GM10266 (cell line): Measurements from ENCODE around the gene F5.
"Not testable (repeated sequence)": the region's sequence is repeated elsewhere in the genome, so short reads cannot be mapped to it uniquely, and the experiment has no call there.

Source experiments
- DNase-seq: peaks from one replicate; pipeline ENCODE4 v3.0.0; 2012; ENCODE audit errors: extremely low spot score
- TF ChIP-seq, protein P1 (sequence below): IDR thresholded peaks from 2 replicates; pipeline ENCODE4 v1.5.1; 2012; ENCODE audit warnings: mild to moderate bottlenecking, low read depth; ENCODE audit not compliant: control insufficient read depth, insufficient read depth; ENCODE audit errors: missing control alignments

F5 gene

DNA sequence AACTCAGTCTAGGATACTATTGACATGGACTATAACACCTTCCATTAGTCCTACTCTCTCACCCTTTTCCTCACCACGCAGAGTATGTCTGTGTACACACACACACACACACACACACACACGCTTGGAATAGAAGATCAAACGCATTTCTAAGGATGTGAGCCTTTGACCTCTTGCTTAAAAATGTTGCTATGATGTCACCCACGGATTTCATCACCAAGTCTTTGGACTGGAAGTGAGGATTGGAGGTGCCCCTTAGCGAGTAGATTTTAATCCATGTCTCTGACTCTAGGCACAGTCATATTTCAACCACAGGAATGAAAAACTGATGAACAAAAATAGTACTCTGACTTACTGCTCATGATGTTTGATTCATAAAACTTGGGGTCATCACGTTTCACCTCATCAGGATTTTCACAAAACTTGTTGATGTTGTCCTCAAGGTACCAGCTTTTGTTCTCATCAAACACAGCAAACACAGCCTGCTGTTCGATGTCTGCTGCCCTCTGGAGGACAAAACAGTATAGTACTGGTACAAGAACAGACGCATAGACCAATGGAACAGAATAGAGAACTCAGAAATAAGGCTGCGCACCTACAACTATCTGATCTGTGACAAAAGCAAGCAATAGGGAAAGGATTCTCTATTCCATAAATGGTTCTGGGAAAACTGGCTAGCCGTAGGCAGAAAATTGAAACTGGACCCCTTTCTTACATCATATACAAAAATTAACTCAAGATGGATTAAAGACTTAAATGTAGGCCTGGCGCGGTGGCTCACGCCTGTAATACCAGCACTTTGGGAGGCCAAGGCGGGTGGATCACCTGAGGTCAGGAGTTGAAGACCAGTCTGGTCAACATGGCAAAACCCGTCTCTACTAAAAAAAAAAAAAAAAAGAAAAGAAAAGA, 39.9 kb downstream of the F5 start:
- TF ChIP-seq, protein P1, sequence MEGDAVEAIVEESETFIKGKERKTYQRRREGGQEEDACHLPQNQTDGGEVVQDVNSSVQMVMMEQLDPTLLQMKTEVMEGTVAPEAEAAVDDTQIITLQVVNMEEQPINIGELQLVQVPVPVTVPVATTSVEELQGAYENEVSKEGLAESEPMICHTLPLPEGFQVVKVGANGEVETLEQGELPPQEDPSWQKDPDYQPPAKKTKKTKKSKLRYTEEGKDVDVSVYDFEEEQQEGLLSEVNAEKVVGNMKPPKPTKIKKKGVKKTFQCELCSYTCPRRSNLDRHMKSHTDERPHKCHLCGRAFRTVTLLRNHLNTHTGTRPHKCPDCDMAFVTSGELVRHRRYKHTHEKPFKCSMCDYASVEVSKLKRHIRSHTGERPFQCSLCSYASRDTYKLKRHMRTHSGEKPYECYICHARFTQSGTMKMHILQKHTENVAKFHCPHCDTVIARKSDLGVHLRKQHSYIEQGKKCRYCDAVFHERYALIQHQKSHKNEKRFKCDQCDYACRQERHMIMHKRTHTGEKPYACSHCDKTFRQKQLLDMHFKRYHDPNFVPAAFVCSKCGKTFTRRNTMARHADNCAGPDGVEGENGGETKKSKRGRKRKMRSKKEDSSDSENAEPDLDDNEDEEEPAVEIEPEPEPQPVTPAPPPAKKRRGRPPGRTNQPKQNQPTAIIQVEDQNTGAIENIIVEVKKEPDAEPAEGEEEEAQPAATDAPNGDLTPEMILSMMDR = peak; percentile 74
- peak; percentile 15 for DNase-seq

DNA sequence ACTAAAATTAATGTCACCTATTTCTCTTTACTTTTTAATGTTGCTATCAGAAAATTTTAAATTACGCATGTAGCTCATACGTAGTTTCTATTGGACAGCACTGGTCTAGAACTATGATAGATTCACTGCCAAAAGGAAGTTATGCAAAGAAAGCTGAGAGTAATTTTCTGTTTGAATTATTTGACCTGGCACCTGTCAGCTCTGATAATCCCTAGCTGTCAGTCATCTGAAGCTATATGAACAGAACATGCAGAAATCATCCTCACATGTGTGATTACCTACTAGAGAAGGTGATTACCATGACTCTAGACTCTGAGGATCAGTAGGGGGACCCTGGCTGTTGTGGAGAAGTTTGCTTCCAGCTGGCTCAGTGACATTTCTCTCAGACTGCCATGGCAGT, 40.8 kb downstream of the F5 start:
- TF ChIP-seq, protein P1 = no peak
- no peak for DNase-seq

DNA sequence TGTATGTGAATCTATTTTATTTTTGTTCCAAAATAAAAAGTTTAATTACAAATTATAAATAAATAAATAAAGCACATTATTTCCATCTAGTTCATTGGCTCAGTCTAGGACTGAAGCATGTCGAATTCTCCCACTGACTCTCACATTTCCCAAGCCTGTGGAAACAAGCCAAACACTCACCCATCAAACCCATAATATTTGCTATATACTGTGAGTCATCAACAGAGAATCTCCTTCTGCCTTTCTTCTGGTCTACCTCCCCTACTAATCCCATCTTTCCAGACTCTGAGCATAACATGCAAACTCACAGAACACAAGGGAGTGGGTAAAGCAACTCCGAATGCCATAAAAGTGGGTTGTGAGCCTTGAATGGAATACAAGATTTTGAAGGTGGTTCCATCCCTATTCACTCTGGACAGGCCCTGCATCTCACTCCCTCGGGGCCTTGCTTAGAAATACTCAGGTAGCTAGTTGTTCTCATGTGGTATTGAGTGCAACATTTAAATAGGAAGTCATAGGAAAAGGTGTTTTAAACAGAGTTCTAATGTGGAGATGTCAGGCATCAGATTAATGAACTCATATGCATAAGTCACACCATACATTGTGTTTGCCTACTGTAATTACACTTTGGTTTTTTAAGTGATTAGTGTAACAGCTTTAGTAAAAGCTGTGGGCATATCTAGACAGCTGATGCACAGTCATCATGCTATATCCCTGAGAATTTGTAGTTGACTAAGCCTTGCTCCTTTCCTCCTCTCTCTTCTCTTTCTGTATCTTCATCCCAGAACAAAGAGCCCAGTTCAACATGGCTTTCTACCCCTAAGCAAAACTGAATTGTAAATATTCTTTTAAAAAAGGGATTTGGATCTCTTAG, 47.0 kb downstream of the F5 start:
- TF ChIP-seq, protein P1 = no peak
- no peak for DNase-seq

DNA sequence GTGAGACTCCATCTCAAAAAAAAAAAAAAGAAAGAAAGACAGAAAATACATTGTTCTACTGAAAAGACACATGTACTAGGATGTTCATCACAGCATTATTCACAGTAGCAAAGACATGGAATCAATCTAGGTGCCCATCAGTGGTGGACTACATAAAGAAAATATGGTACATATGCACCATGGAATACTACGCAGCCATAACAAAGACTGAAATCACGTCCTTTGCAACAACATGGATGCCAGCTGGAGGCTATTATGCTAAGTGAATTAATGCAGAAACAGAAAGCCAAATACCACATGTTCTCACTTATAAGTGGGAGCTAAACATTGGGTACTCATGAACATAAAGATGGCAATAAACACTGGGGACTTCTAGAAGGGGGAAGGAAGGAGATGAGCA, 51.6 kb downstream of the F5 start:
- no peak for DNase-seq
- TF ChIP-seq, protein P1 = no peak

DNA sequence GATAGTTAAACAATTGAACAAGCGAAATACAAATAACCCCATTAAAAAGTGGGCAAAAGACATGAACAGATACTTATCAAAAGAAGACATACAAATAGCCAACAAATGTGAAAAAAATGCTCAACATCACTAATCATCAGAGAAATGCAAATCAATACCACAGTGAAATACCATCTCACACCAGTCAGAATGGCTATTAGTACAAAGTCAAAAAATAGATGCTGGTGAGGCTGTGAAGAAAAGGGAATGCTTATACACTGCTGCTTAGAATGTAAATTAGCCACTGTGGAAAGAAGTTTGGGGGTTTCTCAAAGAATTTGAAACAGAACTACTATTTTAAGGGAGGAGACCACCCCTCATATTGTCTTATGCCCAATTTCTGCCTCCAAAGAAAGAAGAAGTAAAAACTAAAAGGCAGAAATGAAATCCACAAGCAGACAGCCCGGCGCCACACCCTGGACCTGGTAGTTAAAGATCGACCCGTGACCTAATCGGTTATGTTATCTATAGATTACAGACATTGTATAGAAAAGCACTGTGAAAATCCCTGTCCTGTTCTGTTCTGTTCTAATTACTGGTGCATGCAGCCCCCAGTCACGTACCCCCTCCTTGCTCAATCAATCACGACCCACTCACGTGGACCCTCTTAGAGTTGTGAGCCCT, 52.6 kb downstream of the F5 start:
- not testable (repeated sequence) for DNase-seq

DNA sequence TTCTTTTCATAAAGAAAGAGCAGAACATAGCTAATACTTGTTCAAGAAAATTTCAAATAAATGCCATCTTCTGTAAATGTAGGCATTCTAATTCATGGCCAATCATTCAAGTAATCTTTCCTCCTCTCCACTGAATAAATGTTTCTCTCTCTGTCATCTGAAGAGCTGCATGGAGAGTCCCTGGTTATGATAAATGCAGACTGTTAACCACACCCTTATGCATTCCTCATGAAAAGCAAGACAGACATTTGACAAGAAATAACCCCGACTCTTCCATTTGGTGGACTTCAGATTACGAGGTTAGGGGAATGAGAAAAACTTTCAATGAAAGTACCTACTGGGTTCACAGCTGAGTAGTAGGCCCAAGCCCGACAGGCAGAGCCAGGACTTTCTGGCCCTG, 55.8 kb downstream of the F5 start:
- TF ChIP-seq, protein P1 = no peak
- DNase-seq = no peak

DNA sequence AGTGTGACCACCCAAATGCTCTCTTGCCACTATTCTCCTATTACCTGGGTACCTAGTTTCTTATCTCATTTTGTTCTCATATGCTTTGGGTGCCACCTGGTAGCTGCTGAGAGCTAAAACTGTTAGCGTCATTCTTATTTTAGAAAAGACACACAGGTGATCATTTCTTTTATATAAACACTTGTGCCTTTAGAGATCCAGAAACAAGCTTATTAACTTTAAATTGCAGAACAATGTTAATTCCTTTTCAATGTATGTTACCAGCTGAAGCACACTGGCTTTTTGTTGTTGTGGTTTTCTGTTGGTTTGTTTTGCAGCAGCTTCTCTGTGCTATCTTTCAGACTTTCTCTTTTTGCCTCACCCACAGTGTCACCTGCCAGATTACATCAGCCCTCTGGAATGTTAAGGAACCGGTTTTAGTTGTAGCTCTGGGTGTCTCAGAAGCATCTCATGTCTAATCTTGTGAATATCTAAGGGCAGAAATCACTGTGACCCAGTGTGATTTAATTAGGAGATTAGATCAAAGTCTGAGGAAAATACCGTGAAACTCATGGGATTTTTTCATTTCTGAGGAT, 57.1 kb downstream of the F5 start:
- TF ChIP-seq, protein P1 = no peak
- DNase-seq = no peak
